Measurements from ENCODE around the gene OR2D2. TPM values are rescaled to one million over a fixed set of nuclear protein-coding genes. Genes with fewer than 3 reads are reported as not detected.

OR2D2 gene
- total RNA-seq, 3 donors from 2014 or later (not counting 1 experiment from before 2014, with no cell fraction given) = not detected

DNA sequence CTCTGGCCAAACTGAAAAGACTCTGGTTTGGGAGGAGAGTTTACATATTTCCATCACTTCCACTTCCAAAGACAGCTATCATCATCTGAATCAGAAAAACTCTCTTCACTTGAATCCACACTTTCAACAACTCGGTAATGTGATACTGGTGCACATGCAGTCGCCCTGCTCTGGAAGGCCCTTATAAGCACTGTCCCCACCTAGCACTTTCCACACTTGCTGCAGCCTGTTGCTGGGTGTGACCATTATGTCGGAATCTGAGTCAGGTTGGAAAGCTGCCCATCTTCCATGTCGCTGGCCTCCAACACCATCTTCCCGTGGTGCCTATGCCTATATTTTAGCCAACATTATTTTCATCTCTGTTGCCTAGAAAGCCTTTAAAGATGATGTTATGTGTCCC lies 47.9 kb downstream of the OR2D2 start:
- intact Hi-C loops (cut with micrococcal nuclease) = no loop called here
- peaks cover 19 to 22% of the 10 kb centered on the region in 2 donors for H3K27me3 Mint-ChIP-seq (ENCODE audit: low read depth in 2 of 2)
- H3K27ac ChIP-seq (ENCODE audit: low read length) = no peak overlapping the region
- no peak for ATAC-seq
- 89% methylated on average over 5 of the region's 5 CpGs for WGBS (ENCODE audit: insufficient coverage)
- no peaks in the 10 kb centered on the region for H3K9me3 Mint-ChIP-seq
- no peak overlapping the region for H3K27ac Mint-ChIP-seq
- TF ChIP-seq, protein P1, sequence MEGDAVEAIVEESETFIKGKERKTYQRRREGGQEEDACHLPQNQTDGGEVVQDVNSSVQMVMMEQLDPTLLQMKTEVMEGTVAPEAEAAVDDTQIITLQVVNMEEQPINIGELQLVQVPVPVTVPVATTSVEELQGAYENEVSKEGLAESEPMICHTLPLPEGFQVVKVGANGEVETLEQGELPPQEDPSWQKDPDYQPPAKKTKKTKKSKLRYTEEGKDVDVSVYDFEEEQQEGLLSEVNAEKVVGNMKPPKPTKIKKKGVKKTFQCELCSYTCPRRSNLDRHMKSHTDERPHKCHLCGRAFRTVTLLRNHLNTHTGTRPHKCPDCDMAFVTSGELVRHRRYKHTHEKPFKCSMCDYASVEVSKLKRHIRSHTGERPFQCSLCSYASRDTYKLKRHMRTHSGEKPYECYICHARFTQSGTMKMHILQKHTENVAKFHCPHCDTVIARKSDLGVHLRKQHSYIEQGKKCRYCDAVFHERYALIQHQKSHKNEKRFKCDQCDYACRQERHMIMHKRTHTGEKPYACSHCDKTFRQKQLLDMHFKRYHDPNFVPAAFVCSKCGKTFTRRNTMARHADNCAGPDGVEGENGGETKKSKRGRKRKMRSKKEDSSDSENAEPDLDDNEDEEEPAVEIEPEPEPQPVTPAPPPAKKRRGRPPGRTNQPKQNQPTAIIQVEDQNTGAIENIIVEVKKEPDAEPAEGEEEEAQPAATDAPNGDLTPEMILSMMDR (IDR thresholded peaks at IDR 0.05) = no peak
- H3K27me3 ChIP-seq (ENCODE audit: control insufficient read depth, insufficient read depth, low read length) = peaks cover 3% of the 10 kb centered on the region
- no peak overlapping the region for H3K4me3 Mint-ChIP-seq
- no peaks in the 10 kb centered on the region for H3K4me1 Mint-ChIP-seq
- no peak for DNase-seq
- H3K4me3 ChIP-seq (ENCODE audit: low read length) = no peak overlapping the region
- H3K9me3 ChIP-seq (ENCODE audit: control insufficient read depth, insufficient read depth, low read length) = no peaks in the 10 kb centered on the region
- no peaks in the 10 kb centered on the region for H3K36me3 Mint-ChIP-seq
- H3K4me1 ChIP-seq (ENCODE audit: control insufficient read depth, insufficient read depth, low read length) = no peaks in the 10 kb centered on the region
- H3K36me3 ChIP-seq (ENCODE audit: control insufficient read depth, insufficient read depth, low read length) = no peaks in the 10 kb centered on the region

DNA sequence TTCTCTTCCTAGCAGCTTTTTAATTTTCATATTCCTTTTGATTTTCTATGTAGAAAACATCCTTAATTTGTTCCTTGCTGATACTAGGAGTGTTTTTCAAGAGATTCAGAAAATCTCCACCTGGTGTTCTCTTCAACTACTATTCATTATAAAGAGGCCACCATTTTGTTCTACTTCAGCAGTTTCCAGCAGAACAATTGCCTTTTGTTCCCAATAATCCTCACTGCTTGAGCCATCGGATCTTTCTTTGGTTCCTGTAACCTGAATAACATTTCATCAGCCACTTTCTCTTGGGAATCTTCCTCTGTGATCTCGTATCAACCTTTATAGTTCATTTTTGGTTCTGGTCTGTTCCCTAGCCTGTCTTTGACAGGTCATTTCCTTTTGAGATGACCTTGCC lies 48.6 kb downstream of the OR2D2 start:
- no peaks in the 10 kb centered on the region for H3K4me1 Mint-ChIP-seq
- H3K27me3 ChIP-seq (ENCODE audit: control insufficient read depth, insufficient read depth, low read length) = peaks cover 3% of the 10 kb centered on the region
- no peak overlapping the region for H3K4me3 ChIP-seq (ENCODE audit: low read length)
- H3K9me3 ChIP-seq (ENCODE audit: control insufficient read depth, insufficient read depth, low read length) = no peaks in the 10 kb centered on the region
- no peaks in the 10 kb centered on the region for H3K9me3 Mint-ChIP-seq
- 89% methylated on average over 2 of the region's 2 CpGs for WGBS (ENCODE audit: insufficient coverage)
- TF ChIP-seq, protein P1 (IDR thresholded peaks at IDR 0.05) = no peak
- intact Hi-C loops (cut with micrococcal nuclease) = no loop called here
- H3K36me3 Mint-ChIP-seq = no peaks in the 10 kb centered on the region
- H3K4me1 ChIP-seq (ENCODE audit: control insufficient read depth, insufficient read depth, low read length) = no peaks in the 10 kb centered on the region
- no peaks in the 10 kb centered on the region for H3K36me3 ChIP-seq (ENCODE audit: control insufficient read depth, insufficient read depth, low read length)
- ATAC-seq = no peak
- H3K27me3 Mint-ChIP-seq (ENCODE audit: low read depth in 2 of 2) = peaks cover 19 to 22% of the 10 kb centered on the region in 2 donors
- H3K27ac ChIP-seq (ENCODE audit: low read length) = no peak overlapping the region
- H3K27ac Mint-ChIP-seq = no peak overlapping the region
- no peak for DNase-seq
- no peak overlapping the region for H3K4me3 Mint-ChIP-seq

DNA sequence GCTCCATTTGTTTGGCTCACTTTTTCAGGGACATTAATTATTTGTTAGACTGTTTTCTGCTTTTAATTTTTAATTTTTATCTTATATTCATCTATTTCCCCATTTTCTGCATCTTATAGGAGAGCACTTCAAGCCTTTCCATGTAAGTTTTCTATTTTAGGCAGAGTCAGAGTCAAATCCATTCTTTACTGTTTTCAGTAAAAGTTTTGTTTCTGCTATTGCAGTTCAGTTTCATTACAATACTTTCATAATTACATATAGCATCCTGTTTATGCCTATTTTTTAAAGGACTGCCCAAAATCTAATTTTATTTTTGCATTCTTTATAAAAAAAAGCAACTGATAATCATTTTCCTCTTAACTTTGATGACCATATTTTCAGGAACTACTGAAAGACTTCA lies 50.6 kb downstream of the OR2D2 start:
- ATAC-seq (no peak), DNase-seq (no peak)
- Histone ChIP-seq H3K36me3 (ENCODE audit: control insufficient read depth, insufficient read depth, low read length) (no peaks in the 10 kb centered on the region), H3K27ac (ENCODE audit: low read length) (no peak overlapping the region), H3K27me3 (ENCODE audit: control insufficient read depth, insufficient read depth, low read length) (no peaks in the 10 kb centered on the region), H3K4me3 (ENCODE audit: low read length) (no peak overlapping the region), H3K4me1 (ENCODE audit: control insufficient read depth, insufficient read depth, low read length) (no peaks in the 10 kb centered on the region), H3K9me3 (ENCODE audit: control insufficient read depth, insufficient read depth, low read length) (no peaks in the 10 kb centered on the region)
- Mint-ChIP-seq H3K27me3 (ENCODE audit: low read depth in 2 of 2) (peaks cover 19 to 22% of the 10 kb centered on the region in 2 donors), H3K36me3 (no peaks in the 10 kb centered on the region), H3K9me3 (no peaks in the 10 kb centered on the region), H3K27ac (no peak overlapping the region), H3K4me3 (no peak overlapping the region), H3K4me1 (no peaks in the 10 kb centered on the region)
- TF ChIP-seq, protein P1 (IDR thresholded peaks at IDR 0.05) = no peak
- intact Hi-C loops (cut with micrococcal nuclease) = no loop called here

Other genes starting within 250 kb of the OR2D2 start
- 1 to 10 TPM in 1 of 3 donors, under 1 TPM in 2; 0.49 to 1.0 (median 0.83) TPM for gene DCHS1, start 236.7 kb downstream of the OR2D2 start, total RNA-seq
- gene MRPL17, start 209.2 kb downstream of the OR2D2 start, total RNA-seq = 10 to 100 TPM in 2 of 3 donors, 1 to 10 TPM in 1; 9.0 to 11.8 (median 11.4) TPM
- not detected for gene OR2AG2, start 120.5 kb downstream of the OR2D2 start, total RNA-seq
- not detected for gene OR2AG1, start 109.5 kb downstream of the OR2D2 start, total RNA-seq
- gene OR6A2, start 92.8 kb downstream of the OR2D2 start, total RNA-seq = not detected
- gene OR10A5, start 46.8 kb downstream of the OR2D2 start, total RNA-seq = not detected
- gene OR10A2, start 29.4 kb downstream of the OR2D2 start, total RNA-seq = under 1 TPM in 1 of 3 donors, not detected in 2; 0.05 TPM
- not detected for gene OR10A4, start 15.9 kb downstream of the OR2D2 start, total RNA-seq
- not detected for gene OR2D3, start 28.5 kb upstream of the OR2D2 start, total RNA-seq
- gene ZNF215, start 33.9 kb upstream of the OR2D2 start, total RNA-seq = under 1 TPM in 2 of 3 donors, not detected in 1; 0.26 to 0.80 TPM
- gene ZNF214, start 127.8 kb upstream of the OR2D2 start, total RNA-seq = not detected
- not detected for gene NLRP14, start 128.0 kb upstream of the OR2D2 start, total RNA-seq
- gene RBMXL2, start 196.5 kb upstream of the OR2D2 start, total RNA-seq = not detected